Measurements from ENCODE around the gene EFCAB14.

DNA sequence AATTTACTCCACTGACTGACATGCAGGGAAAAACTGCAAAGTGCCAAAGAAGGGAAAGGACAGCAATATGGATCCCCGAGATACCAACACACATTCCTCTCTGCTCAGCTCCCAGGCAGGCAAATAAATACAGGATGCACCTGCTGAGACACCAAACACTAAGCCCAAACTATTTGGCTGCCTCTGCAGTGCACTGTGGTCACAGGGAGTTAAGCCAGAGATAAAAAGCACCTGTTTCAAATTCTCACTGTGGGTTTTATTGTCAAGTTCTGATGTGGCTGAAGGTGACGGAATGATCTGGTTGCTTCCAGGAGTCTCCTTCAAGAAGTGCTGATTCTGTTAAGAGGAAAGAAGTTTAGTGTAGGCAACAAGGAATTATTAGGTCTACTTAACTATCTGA, 29.6 kb downstream of the EFCAB14 start:
- TF ChIP-seq CTCF (IDR thresholded peaks at IDR 0.05 in 4 of 5, conservative IDR thresholded peaks at IDR 0.05 in 1 of 5) = no peak
- no peak for TF ChIP-seq POLR2A (IDR thresholded peaks at IDR 0.05)

Measured in gastrocnemius medialis (tissue), 4 donors.